ENCODE data around the gene CNPPD1. TPM values are rescaled to one million over a fixed set of nuclear protein-coding genes. Genes with fewer than 3 reads are reported as not detected.

Gene CNPPD1
- polyA plus RNA-seq, 1 experiment: 66.9 TPM

DNA sequence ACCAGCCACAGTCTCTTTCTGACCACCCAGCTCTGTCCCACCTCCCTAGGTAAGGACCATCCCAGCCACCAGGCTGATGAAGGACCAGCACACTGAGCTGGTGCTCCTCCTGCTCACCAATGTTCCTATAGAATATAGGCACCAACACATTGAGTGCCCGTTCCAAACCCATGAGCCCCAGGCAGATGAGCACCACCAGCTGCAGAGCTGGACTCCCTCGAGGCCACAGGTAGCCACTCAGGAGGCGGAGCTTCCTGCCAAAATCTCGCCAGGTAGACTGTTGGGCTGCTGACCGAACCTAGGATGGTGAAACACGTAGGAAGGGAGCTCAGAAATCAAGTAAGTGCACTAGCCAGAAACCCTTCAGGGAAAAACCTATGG is 39.8 kb upstream of the CNPPD1 start:
- ChIA-PET POLR2A (no interaction called here), CTCF (interaction anchor here (0.9 to 2.1 kb wide), 7 partner anchors 10 to 79 kb away, joined by 3 to 11 read pairs (median 4); partner anchors contain the start of genes DNAJB2, GLB1L, STK16 and ZFAND2B)
- peaks cover 29% of the 10 kb centered on the region for H3K36me3 ChIP-seq (ENCODE audit: control insufficient read depth, insufficient read depth, low read length)
- no peak overlapping the region for H3K4me3 ChIP-seq (ENCODE audit: low read depth, low read length)
- TF ChIP-seq, protein P1, sequence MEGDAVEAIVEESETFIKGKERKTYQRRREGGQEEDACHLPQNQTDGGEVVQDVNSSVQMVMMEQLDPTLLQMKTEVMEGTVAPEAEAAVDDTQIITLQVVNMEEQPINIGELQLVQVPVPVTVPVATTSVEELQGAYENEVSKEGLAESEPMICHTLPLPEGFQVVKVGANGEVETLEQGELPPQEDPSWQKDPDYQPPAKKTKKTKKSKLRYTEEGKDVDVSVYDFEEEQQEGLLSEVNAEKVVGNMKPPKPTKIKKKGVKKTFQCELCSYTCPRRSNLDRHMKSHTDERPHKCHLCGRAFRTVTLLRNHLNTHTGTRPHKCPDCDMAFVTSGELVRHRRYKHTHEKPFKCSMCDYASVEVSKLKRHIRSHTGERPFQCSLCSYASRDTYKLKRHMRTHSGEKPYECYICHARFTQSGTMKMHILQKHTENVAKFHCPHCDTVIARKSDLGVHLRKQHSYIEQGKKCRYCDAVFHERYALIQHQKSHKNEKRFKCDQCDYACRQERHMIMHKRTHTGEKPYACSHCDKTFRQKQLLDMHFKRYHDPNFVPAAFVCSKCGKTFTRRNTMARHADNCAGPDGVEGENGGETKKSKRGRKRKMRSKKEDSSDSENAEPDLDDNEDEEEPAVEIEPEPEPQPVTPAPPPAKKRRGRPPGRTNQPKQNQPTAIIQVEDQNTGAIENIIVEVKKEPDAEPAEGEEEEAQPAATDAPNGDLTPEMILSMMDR (IDR thresholded peaks at IDR 0.05; ENCODE audit: insufficient read depth, low read depth, low read length): no peak
- no peaks in the 10 kb centered on the region for H3K27me3 ChIP-seq (ENCODE audit: control insufficient read depth, insufficient read depth, low read length)
- DNase-seq (ENCODE audit: low read depth): no peak

DNA sequence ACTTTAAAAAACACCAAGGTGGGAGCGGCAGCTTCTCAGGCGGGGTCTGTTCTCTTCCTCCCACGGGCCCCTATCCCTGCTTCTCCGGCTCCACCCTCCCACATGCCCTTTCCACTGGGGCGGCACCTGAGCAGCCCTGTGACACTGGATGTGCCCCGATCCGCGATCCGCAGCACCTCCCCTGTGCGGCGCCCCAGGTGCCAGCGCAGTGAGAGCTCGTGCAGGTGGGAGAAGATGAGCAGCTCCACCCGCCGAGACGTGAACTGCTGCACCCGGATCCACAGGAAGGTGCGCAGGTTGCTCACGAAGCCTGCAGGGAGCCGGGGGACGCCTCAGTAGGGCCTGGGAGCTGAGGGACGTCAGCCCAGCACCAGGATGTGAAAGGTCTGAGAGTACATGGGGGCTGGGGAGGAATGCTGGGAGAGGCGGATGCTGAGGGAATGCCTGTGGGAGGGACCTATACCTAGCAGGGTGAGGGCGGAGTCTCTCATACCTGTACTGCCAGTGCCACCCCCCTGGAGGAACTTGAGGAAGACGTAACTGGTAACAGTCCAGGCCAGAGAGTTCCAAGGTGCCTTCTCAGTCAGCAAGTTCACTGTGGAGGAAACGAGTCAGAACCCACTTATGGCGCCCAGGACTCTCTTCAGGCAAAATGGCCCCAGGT is 39.3 kb upstream of the CNPPD1 start:
- POLR2A ChIA-PET: no interaction called here
- CTCF ChIA-PET: interaction anchor here (0.7 to 2.1 kb wide), 6 partner anchors 9 to 79 kb away, joined by 3 to 11 read pairs (median 4); partner anchors contain the start of genes DNAJB2 and ZFAND2B
- Histone ChIP-seq H3K27me3 (ENCODE audit: control insufficient read depth, insufficient read depth, low read length) (no peaks in the 10 kb centered on the region), H3K36me3 (ENCODE audit: control insufficient read depth, insufficient read depth, low read length) (peaks cover 26% of the 10 kb centered on the region), H3K4me3 (ENCODE audit: low read depth, low read length) (no peak overlapping the region)
- DNase-seq (ENCODE audit: low read depth): no peak
- TF ChIP-seq, protein P1 (IDR thresholded peaks at IDR 0.05; ENCODE audit: insufficient read depth, low read depth, low read length): no peak

DNA sequence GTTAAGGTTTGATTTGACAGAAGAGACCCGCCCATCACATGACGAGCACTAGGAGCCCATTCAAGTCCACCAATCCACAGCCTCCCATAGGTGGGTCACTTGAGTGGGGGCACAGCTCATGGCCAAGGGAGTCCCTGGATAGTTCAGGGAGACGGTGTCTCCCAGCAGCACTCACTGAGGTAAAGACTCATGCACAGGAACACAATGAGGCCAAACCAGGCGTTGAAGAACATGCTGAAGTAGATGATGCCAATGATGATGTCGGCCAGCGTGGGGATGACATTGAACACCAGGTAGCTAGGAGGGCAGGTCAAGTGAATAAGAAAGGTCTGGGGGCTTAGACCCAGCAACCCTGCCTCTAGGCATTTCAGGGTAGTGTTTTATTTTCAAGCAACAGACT is 38.1 kb upstream of the CNPPD1 start:
- CTCF ChIA-PET: interaction anchor here (0.8 kb wide), 1 partner anchor 16 kb away, joined by 3 read pairs; no protein-coding TSS in a partner anchor
- TF ChIP-seq, protein P1 (IDR thresholded peaks at IDR 0.05; ENCODE audit: insufficient read depth, low read depth, low read length): no peak
- DNase-seq (ENCODE audit: low read depth): no peak
- POLR2A ChIA-PET: no interaction called here
- H3K4me3 ChIP-seq (ENCODE audit: low read depth, low read length): no peak overlapping the region
- no peaks in the 10 kb centered on the region for H3K27me3 ChIP-seq (ENCODE audit: control insufficient read depth, insufficient read depth, low read length)
- H3K36me3 ChIP-seq (ENCODE audit: control insufficient read depth, insufficient read depth, low read length): peaks cover 19% of the 10 kb centered on the region

DNA sequence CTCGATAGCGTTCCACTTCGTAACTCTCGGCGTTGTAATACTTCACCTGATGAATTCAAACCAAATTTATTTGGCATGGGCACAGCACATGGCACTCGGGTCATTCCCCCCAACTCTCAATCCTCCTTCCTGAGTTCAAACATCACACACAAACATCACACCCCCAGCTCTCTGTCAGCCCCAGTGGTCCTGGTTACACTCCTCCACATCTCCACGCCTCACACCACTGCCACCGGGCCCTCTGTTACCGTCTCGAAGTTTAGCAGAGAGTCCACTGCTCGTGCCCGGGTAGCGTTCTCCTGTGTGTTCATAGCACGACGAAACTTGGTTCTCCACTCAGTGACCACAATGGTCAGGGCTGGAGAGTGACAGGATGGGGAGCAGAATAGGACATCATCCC is 37.4 kb upstream of the CNPPD1 start:
- ChIA-PET CTCF (interaction anchor here (0.8 kb wide), 1 partner anchor 17 kb away, joined by 3 read pairs; no protein-coding TSS in a partner anchor), POLR2A (no interaction called here)
- DNase-seq (ENCODE audit: low read depth): no peak
- H3K27me3 ChIP-seq (ENCODE audit: control insufficient read depth, insufficient read depth, low read length): no peaks in the 10 kb centered on the region
- H3K36me3 ChIP-seq (ENCODE audit: control insufficient read depth, insufficient read depth, low read length): peaks cover 19% of the 10 kb centered on the region
- TF ChIP-seq, protein P1 (IDR thresholded peaks at IDR 0.05; ENCODE audit: insufficient read depth, low read depth, low read length): no peak
- no peak overlapping the region for H3K4me3 ChIP-seq (ENCODE audit: low read depth, low read length)

DNA sequence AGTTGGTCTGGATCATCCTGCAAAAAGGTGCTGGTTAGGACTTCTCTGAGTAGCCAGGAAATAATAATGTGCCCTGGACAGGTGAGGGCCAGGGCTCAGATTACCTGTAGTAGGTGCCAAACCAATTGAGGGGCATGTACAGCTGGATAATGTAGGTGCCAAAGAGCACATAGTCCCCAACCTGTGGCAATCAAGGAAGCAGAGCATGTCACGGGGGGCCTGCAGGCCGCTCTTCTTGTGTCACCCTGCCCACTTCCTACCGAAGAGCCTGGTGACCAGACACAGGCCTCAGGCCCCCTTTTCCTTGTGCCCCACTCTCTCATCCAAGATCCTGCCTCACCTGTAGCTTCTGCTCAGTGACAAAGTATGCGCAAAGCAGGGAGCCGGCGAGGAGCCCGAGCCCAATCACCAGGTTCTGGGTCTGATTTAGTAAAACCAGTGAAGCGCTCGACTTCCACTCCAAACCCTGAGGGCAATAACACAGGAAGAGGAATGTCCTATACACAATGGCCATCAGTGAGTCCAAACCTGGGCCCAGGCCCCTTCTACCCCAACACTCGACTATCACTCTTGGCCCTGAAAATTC is 36.9 kb upstream of the CNPPD1 start:
- no peak for DNase-seq (ENCODE audit: low read depth)
- TF ChIP-seq, protein P1 (IDR thresholded peaks at IDR 0.05; ENCODE audit: insufficient read depth, low read depth, low read length): no peak
- POLR2A ChIA-PET: no interaction called here
- Histone ChIP-seq H3K4me3 (ENCODE audit: low read depth, low read length) (no peak overlapping the region), H3K27me3 (ENCODE audit: control insufficient read depth, insufficient read depth, low read length) (no peaks in the 10 kb centered on the region), H3K36me3 (ENCODE audit: control insufficient read depth, insufficient read depth, low read length) (peaks cover 22% of the 10 kb centered on the region)
- CTCF ChIA-PET: no interaction called here

Data from BJ (cell line).